GM19035 (cell line): ENCODE data around the gene HEXIM2.
"Not testable (repeated sequence)": the region's sequence is repeated elsewhere in the genome, so short reads cannot be mapped to it uniquely, and the experiment has no call there.

Source experiments
- ATAC-seq: cut with Tn5 transposase; IDR thresholded peaks from one replicate; pipeline ENCODE4 v1.9.1; 2021; ENCODE audit not compliant: unreplicated experiment

Gene HEXIM2

GRCh38 chr17:45168991-45169752 lies 7.5 kb downstream of the HEXIM2 start:
- no peak for ATAC-seq

- ATAC-seq, result no peak
These were observed 8.7 kb downstream of the HEXIM2 start for GRCh38 chr17:45170280-45170930.

DNA sequence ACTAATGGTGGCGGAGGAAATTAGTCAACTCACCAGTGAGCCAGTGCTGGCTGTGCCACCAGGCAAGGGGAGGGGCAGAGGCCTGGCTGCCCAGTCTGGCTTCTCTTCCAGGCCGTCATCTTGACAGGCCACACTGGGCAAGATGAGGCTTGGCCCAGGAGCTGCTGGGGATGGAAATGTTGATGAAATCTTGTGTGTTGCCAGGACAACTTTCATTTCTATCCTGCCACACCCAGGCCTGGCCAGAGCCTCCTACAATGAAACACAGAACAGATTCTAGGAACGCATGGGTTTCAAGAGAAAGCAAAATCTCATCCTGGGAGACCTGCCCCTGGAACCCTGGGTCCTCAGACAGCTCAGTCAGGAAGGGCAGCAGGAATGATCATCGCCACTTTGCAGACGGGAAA lies 9.3 kb downstream of the HEXIM2 start:
- ATAC-seq, result no peak

DNA sequence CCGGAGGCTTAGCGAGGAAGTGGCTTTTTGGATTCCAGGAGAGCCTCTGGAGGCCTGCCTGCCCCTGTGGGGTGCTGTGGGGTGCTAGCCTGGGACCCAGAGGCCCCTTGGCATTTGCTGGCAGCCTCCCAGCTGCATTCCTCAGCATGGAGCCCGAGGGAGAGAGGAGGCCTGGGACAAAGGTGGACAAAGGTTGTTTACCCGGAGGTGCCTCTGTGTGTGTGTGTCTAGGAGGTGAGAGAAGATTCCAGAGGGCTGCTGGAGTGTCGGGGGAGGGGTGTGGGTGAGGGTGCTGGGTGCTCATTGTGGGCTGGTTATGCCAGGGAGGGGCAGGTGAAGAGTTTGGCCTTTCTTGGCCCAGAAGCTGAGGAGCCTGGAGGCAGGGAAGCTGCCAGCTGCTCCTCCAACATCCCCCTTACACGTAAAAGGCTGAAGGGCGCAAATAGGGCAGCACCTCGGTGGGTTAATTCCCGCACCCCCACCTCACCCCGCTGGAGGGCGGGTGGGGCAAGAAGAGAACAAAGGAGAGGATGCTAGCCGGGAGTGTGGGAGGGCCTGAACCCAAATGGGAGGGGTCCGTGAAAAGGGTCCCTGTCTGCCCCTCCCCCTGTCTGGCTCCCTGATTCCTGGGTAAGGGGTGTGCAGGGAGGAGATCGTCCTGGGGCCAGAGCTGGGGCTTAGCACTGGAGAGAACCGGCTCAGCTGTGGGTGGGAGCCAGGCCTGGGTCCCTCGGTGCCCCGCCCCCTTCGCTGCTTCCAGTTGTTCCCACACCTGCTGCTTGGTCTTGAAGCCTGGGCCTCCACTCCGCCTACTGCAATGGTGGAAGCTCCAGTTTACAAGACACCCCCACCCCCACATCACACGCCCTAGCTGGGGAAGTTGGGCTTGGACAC lies 9.9 kb downstream of the HEXIM2 start:
- no peak for ATAC-seq

DNA sequence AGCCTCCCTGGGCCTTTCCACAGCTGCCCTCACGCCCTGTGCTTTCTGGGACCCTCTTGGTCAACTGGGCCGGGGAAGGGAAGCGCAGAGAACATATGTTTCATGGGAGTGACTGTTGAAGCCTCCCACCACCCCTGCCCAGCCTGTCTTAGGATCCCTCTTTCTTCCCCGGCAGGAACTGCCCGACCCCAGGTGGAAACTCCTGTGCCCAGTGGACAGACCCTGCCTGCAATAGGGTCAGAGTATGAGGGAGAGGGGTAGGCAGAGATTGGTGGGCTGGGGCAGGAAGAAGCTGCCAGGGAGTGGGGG lies 10.5 kb downstream of the HEXIM2 start:
- no peak for ATAC-seq

- ATAC-seq, result no peak
These were observed 11.0 kb downstream of the HEXIM2 start for GRCh38 chr17:45172541-45173286.

- no peak for ATAC-seq
These were observed 14.1 kb downstream of the HEXIM2 start for GRCh38 chr17:45175759-45176115.

DNA sequence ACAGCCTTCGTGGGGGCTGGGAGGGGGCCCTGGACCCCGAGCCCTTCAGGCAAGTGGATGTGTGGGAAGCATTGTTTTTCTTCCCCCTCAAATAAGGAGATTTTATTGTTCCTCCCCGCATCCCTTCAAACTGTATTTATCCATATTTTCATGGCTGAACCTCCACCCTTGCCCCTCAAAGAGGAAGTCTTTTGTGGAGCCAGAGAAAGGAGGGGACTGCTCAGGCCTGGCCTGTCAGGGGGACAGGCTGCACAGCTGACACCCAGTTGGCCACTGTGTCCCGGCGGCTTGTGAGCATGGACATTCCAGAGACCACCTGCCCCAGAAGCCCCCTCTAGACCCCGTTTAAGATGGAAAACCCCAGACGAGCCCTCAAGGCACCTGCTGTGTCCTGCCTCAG lies 15.9 kb downstream of the HEXIM2 start:
- no peak for ATAC-seq

- ATAC-seq, result no peak
These were observed 22.5 kb downstream of the HEXIM2 start for GRCh38 chr17:45184144-45184543.

DNA sequence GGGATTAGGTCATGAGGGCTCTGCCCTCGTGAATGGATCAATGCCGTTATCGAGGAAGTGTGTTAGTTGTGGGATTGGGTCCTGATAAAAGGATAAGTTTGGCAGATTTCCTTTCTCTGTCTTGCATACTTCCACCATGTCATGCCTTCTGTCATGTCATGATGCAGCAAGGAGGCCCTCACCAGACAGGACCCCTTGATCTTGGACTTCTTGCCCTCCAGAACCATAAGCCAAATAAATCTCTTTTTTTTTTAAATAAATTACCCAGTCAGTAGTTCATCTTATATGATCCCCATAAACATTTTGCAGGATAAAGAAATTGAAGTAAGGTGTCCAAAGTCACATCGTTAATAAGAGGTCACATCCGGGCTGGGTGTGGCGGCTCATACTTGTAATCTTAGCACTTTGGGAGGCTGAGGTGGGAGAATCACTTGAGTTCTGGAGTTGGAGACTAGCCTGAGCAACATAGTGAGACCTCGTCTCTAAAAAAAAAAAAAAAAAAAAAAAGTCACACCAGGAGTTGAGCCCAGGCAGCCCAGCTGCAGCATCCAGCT lies 25.2 kb downstream of the HEXIM2 start:
- ATAC-seq, result no peak

- ATAC-seq, result no peak
These were observed 27.3 kb downstream of the HEXIM2 start for GRCh38 chr17:45189009-45189408.

DNA sequence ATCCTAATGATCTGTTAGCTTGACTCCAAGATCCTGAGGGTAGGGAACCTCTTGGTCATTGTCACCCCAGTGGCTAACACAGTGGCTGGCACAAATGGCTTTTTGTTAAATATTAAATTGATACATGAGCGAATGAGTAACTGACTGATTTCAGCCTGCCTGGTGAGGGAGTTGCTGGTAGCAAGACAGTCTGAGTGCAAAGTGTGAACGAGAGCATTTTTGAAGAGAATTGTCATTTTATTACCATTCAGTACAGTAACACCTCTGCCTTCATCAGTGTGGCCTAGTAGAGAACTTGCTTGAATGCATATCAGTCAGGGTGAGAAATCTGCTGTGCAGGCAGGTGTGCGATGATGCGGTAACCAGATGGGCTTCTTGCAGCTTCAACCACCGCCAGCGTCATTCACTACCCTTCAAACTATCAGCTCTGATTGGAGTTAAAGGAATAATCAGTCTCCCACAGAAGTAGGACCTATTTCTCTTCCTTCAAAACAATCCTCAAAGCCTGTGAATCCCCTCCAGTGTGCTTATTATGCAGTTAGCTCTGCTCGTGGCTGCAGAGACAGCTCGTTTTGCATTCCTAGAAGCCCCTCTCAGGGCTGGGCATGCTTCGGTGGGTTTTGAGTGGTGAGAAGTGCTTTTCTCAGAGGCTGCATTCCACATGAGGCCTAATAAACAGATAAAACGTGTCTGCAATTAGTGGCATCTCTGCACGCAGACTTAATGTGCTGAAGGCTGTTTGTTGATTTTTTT lies 29.0 kb downstream of the HEXIM2 start:
- no peak for ATAC-seq

DNA sequence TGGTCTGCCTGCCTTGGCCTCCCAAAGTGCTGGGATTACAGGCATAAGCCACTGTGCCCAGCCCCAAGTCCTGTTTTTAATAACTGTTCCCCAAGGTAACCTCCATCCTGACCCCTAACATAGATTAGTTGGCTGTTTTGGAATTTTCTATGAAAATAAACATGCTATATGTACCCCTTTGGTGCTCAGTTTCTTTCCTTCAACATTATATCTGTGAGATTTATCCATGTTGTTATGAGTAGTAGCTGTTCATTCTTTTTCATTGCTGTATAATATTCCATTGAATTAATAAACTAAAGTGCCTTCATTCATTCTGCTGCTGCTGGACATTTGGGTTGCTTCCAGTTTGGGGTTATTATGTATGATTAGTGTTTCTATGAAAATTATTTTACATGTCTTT lies 33.7 kb downstream of the HEXIM2 start:
- ATAC-seq, result no peak

DNA sequence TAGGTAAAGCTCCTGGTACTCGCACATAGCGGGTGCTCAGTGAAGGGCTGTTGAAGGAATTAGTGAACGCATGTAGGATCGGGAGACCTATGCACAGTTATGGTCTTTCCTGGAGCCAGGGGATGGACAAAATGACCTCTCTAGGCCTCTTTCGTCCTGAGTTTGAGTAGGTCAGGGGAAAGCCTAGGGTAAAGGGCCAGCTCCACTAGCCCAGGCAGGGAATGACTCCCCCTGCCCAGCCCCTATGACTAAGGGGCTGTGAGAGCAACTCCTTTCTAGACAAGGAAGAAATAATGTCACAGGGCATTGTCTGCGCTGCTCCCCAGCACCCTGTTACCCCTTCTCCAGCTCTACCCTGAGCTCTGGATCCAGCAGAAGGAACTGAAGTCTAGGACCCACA lies 35.4 kb downstream of the HEXIM2 start:
- no peak for ATAC-seq

DNA sequence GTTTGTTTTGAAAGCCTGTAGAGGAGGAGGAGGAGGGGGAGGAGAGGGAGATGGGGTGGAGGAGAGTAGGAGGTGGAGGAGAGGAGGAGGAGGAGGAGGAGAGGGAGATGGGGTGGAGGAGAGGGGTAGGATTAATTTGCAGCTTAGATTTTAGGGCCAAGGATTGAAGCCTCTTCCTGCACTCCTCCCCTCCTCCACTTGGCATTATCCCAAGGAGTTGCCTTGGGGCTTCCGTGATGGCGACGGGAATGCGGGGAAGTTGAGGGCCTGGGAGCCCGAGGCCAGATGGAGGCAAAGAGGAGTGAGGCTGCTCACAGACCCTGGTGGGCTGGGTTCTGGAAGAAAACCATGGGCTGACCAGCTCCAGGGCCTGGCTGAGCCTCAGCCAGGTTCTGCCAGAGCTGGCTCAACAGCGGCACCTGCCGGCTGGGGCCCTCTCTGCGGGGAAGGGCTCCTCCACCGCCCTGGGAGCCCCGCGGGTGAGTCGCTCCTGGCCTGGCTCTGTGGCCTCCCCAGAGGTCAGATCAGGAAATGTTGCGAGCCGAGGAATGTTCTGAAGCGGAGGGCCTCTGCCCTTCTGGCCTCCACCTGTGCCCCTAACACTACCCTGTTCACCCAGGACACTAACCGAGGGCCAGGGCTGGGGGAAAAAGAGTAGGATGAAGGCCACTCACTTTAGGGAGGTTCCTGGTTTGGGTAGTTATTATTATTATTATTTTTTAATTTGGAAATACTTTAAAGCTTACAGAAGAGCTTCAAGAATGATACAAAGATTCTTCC lies 36.1 kb downstream of the HEXIM2 start:
- ATAC-seq, result peak; percentile 65

- ATAC-seq, result no peak
These were observed 39.0 kb downstream of the HEXIM2 start for GRCh38 chr17:45200701-45201100.

GRCh38 chr17:45201457-45201856 lies 39.8 kb downstream of the HEXIM2 start:
- ATAC-seq, result no peak

DNA sequence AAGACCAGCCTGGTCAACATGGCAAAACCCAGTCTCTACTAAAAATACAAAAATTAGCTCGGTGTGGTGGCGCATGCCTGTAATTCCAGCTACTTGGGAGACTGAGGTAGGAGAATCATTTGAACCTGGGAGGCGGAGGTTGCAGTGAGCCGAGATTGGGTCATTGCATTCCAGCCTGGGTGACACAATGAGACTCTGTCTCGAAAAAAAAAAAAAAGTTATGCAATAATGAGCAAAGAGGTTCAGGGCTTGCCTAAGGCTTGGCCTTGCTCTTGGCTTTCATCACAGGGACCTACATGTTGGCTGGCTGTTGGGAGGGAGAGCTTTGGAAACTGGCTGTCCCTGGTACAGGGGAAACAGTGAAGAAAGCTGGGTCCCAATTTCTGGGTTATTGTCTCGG lies 40.2 kb downstream of the HEXIM2 start:
- not testable (repeated sequence) for ATAC-seq

DNA sequence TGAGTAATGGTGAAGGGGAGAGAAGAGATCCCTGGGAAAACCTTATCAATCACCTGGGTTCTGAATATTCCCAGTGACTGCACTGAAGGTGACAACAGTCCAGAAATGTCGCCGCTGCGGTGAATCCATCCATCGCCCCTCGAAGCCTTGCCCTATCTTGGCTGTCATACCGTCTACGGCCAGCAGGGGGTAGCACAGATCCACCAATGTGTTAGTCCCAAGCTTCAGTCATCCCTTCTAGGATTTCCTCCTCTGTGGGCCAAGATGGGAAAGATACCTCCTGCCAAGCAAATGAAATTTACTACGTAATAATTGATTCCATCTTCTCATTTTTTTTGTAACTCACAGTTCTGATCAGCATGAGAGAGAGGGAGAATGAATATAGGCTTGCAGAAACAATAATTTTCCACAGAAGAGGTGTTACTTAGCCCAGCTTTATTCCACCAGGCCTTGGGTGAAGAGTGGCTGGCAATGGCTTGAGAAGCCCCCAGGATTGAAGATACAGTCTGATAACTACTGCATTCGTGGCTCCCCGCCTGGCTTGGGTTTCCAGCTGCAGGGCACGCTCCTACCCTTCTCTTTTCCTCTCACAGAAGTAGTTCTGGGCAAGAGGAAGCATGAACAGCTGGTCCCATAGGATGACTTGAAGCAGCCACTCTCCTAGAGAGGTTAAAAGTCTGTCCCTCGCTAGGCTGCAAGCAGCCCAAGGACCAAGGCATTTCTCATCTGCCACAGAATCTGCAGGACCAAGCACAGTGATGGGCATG lies 57.4 kb downstream of the HEXIM2 start:
- no peak for ATAC-seq
